IMR-90 (cell line): ENCODE measurements around the gene LHFPL6. TPM values are rescaled to one million over a fixed set of nuclear protein-coding genes. Genes with fewer than 3 reads are reported as not detected.
A peak's percentile ranks its signal among the peaks of the same experiment; 100 is the strongest.

Experiments used
- ATAC-seq: fragments of 200-7000 bp; cut with Tn5 transposase; 2 replicates; pipeline ENCODE4 v1.9.1; 2020; ENCODE audit warnings: low read depth, mild to moderate bottlenecking, moderate library complexity
- BruUV-seq: library from RNA; stranded (reverse); fragments of 400-500 nt; replicated peaks from 2 replicates; lab custom pipeline; 2021; lab: Mats Ljungman, UMichigan
- CTCF ChIA-PET: fragments of 300-600 bp; formaldehyde crosslinking; extraction: SDS; loops from one replicate; lab custom pipeline; 2021; ENCODE audit warnings: antibody characterized with exemption; lab: Yijun Ruan, JAX
- POLR2A ChIA-PET: fragments of 300-600 bp; sonication (Branson Sonifier 250); formaldehyde crosslinking; loops from one replicate; lab custom pipeline; 2022; ENCODE audit warnings: antibody characterized with exemption; ENCODE audit not compliant: unreplicated experiment; lab: Charles Lee
- DNase-seq: peaks from one replicate; pipeline ENCODE4 v3.0.0; 2013
- H2AFZ ChIP-seq: replicated peaks from 2 replicates; pipeline ENCODE3; 2013; ENCODE audit warnings: low read length, mild to moderate bottlenecking; ENCODE audit not compliant: poor library complexity
- H2AK5ac ChIP-seq: 2 replicates; pipeline ENCODE4 v1.6.1; 2013; ENCODE audit warnings: low read depth, low read length, inconsistent platforms
- H2AK9ac ChIP-seq: replicated peaks from 2 replicates; pipeline ENCODE3; 2013; ENCODE audit warnings: mild to moderate bottlenecking, low read depth, low read length, moderate library complexity; ENCODE audit not compliant: poor library complexity
- H2BK120ac ChIP-seq: 2 replicates; pipeline ENCODE4 v1.6.1; 2013; ENCODE audit warnings: low read depth, low read length, inconsistent platforms
- H2BK15ac ChIP-seq: 3 replicates; pipeline ENCODE4 v1.6.1; 2013; ENCODE audit warnings: low read depth, low read length, inconsistent platforms
- H2BK20ac ChIP-seq: 2 replicates; pipeline ENCODE4 v1.6.1; 2013; ENCODE audit warnings: low read depth, mild to moderate bottlenecking, inconsistent platforms, low read length, moderate library complexity
- H2BK5ac ChIP-seq: 2 replicates; pipeline ENCODE4 v1.6.1; 2013; ENCODE audit warnings: mild to moderate bottlenecking, low read depth, low read length, inconsistent platforms; ENCODE audit not compliant: poor library complexity, severe bottlenecking
- H3K14ac ChIP-seq: replicated peaks from 2 replicates; pipeline ENCODE4 v1.6.1; 2013; ENCODE audit warnings: low read depth, low read length, inconsistent platforms
- H3K18ac ChIP-seq: 2 replicates; pipeline ENCODE4 v1.6.1; 2013; ENCODE audit warnings: low read depth, low read length, control low read depth
- H3K23ac ChIP-seq: 2 replicates; pipeline ENCODE4 v1.6.1; 2013; ENCODE audit warnings: low read depth, low read length, inconsistent platforms
- H3K27ac ChIP-seq: 2 replicates; pipeline ENCODE4 v1.5.1; 2013; ENCODE audit warnings: mild to moderate bottlenecking, control low read depth, low read length; ENCODE audit not compliant: insufficient read depth
- H3K27me3 ChIP-seq: 2 replicates; pipeline ENCODE4 v1.6.1; 2013; ENCODE audit warnings: low read length; ENCODE audit not compliant: control insufficient read depth, insufficient read depth
- H3K36me3 ChIP-seq: 2 replicates; pipeline ENCODE4 v1.6.1; 2013; ENCODE audit warnings: low read length, mixed read lengths; ENCODE audit not compliant: control insufficient read depth, insufficient read depth
- H3K4ac ChIP-seq: 2 replicates; pipeline ENCODE4 v1.6.1; 2013; ENCODE audit warnings: low read depth, low read length, inconsistent platforms
- H3K4me1 ChIP-seq: 2 replicates; pipeline ENCODE4 v1.6.1; 2013; ENCODE audit warnings: low read length, mixed read lengths; ENCODE audit not compliant: control insufficient read depth, insufficient read depth
- H3K4me2 ChIP-seq: 2 replicates; pipeline ENCODE4 v1.6.1; 2013; ENCODE audit warnings: low read depth, mild to moderate bottlenecking, control low read depth, low read length, moderate library complexity
- H3K4me3 ChIP-seq: 2 replicates; pipeline ENCODE4 v1.5.1; 2013; ENCODE audit warnings: low read depth, mild to moderate bottlenecking, control low read depth, low read length, moderate library complexity; ENCODE audit not compliant: insufficient read depth
- H3K56ac ChIP-seq: 2 replicates; pipeline ENCODE4 v1.6.1; 2013; ENCODE audit warnings: low read length, inconsistent platforms; ENCODE audit not compliant: insufficient read depth; ENCODE audit errors: extremely low read depth
- H3K79me1 ChIP-seq, 2 experiments: 2 replicates each; pipeline ENCODE4 v1.6.1; 2013; ENCODE audit warnings: low read length in 2 of 2, inconsistent platforms in 1 of 2, low read depth in 1 of 2
- H3K9ac ChIP-seq: 2 replicates; pipeline ENCODE4 v1.6.1; 2013; ENCODE audit warnings: low read depth, low read length, control low read depth
- H3K9me1 ChIP-seq: 2 replicates; pipeline ENCODE4 v1.6.1; 2013; ENCODE audit warnings: low read length, inconsistent platforms; ENCODE audit not compliant: insufficient read depth
- H3K9me3 ChIP-seq: 2 replicates; pipeline ENCODE4 v1.6.1; 2013; ENCODE audit warnings: low read length; ENCODE audit not compliant: control insufficient read depth, insufficient read depth
- H4K20me1 ChIP-seq: 2 replicates; pipeline ENCODE4 v1.6.1; 2013; ENCODE audit warnings: low read length, inconsistent platforms; ENCODE audit not compliant: insufficient read depth
- H4K5ac ChIP-seq: 2 replicates; pipeline ENCODE4 v1.6.1; 2013; ENCODE audit warnings: mild to moderate bottlenecking, low read depth, low read length, control low read depth
- H4K8ac ChIP-seq, 2 experiments: 2 replicates each; pipeline ENCODE4 v1.6.1; 2013; ENCODE audit warnings: low read depth in 2 of 2, low read length in 2 of 2, control low read depth in 1 of 2, inconsistent platforms in 1 of 2
- H4K91ac ChIP-seq: 2 replicates; pipeline ENCODE4 v1.6.1; 2013; ENCODE audit warnings: low read depth, low read length, inconsistent platforms; ENCODE audit not compliant: insufficient read depth
- BHLHE40 ChIP-seq: fragments of 150-350 bp; IDR thresholded peaks from 2 replicates; pipeline ENCODE4 v1.6.1; 2016; ENCODE audit warnings: mild to moderate bottlenecking, low read depth, low read length
- CEBPB ChIP-seq: IDR thresholded peaks from 2 replicates; pipeline ENCODE4 v1.6.1; 2012; ENCODE audit warnings: low read depth, low read length, improper control_type of control experiment
- CHD1 ChIP-seq: IDR thresholded peaks from 2 replicates; pipeline ENCODE4 v1.6.1; 2012; ENCODE audit warnings: low read depth, low read length, improper control_type of control experiment
- RAD21 ChIP-seq: IDR thresholded peaks from 2 replicates; pipeline ENCODE4 v1.6.1; 2012; ENCODE audit warnings: low read length, improper control_type of control experiment
- RCOR1 ChIP-seq: IDR thresholded peaks from 2 replicates; pipeline ENCODE4 v1.6.1; 2012; ENCODE audit warnings: mild to moderate bottlenecking, low read length, improper control_type of control experiment; ENCODE audit not compliant: insufficient replicate concordance
- RFX5 ChIP-seq: IDR thresholded peaks from 2 replicates; pipeline ENCODE4 v1.8.0; 2012; ENCODE audit warnings: low read depth, mild to moderate bottlenecking, low read length, moderate library complexity
- WGBS, 2 experiments: methylation state at CpG; one replicate each; pipeline versions ENCODE4 v1.1.5 to v1.1.7; 2013; ENCODE audit warnings: missing lambda C conversion rate in 2 of 2; ENCODE audit not compliant: insufficient read length in 1 of 2; ENCODE audit errors: extremely low coverage in 2 of 2; 5-methylcytosine and 5-hydroxymethylcytosine counted together
- dilution Hi-C: fragments of 300-500 bp; cut with HindIII; formaldehyde crosslinking; loops from one replicate; pipeline ENCODE4 v1.14.3; 2018; ENCODE audit warnings: low sequenced_read_pairs; ENCODE audit not compliant: unreplicated experiment
- in situ Hi-C: fragments of 300-500 bp; cut with MboI; formaldehyde crosslinking; loops from 3 replicates; pipeline ENCODE4 v1.14.3; 2019; ENCODE audit warnings: low sequenced_read_pairs, inconsistent platforms, mixed read lengths
- intact Hi-C: fragments of 100-400 bp; cut with micrococcal nuclease; formaldehyde crosslinking; loops from 2 replicates; pipeline ENCODE4 v1.10.0; 2022
- polyA plus RNA-seq, 3 experiments: library from polyadenylated mRNA; depleted of rRNA; stranded (reverse); fragments of >200 nt; gene quantifications; 2 replicates each; pipeline ENCODE4 v1.2.3, GENCODE V29; 2012; ENCODE audit warnings: low replicate concordance in 1 of 3
- total RNA-seq: library from RNA; depleted of rRNA; stranded (reverse); fragments of >200 nt; gene quantifications from 2 replicates; pipeline ENCODE4 v1.2.3, GENCODE V29; 2012
- TF ChIP-seq, protein P1 (sequence below): fragments of 150-350 bp; IDR thresholded peaks from 2 replicates; pipeline ENCODE4 v1.6.1; 2017; ENCODE audit warnings: mild to moderate bottlenecking, antibody characterized with exemption, low read length, low read depth
- TF ChIP-seq, protein P2 (sequence below): conservative IDR thresholded peaks from 2 replicates; pipeline ENCODE4 v1.5.1; 2012; ENCODE audit warnings: mild to moderate bottlenecking, low read depth, low read length, improper control_type of control experiment
- TF ChIP-seq, protein P3 (sequence below): fragments of 150-350 bp; IDR thresholded peaks from 2 replicates; pipeline ENCODE4 v1.6.1; 2016; ENCODE audit warnings: low read depth, mild to moderate bottlenecking, low read length, moderate library complexity, borderline replicate concordance

LHFPL6 gene
- total and polyA plus RNA-seq, 2 of the 4 experiments (the other 2 are of a cell fraction): 24.7 to 36.1 TPM

DNA sequence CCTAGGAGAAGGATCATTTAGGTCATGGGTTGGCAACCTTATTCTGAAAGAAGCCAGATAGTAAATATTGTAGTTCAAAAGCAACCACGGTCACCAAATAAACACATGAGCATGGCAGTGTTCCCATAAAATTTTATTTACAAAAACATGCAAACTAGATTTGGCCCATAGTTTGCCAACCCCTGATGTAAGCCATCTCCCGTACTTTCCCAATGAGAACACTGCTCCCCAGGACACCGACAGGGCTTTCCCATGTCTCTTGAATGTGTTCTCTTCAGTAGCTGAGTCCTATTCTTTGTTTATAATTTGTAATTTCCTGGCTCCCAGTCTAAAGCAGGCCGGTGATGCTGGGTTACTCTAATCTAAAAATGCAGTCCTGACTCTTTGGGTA is 239.6 kb downstream of the LHFPL6 start:
- Histone ChIP-seq H3K27ac (no peak overlapping the region), H3K9ac (no peak overlapping the region), H3K79me1 (peaks cover 5 to 23% of the 10 kb centered on the region in 2 experiments; a peak in 3 of 4 replicates), H3K14ac (no peak overlapping the region), H3K4me2 (no peak overlapping the region), H2BK20ac (no peak overlapping the region), H3K4me1 (peaks cover 10% of the 10 kb centered on the region), H4K20me1 (no peaks in the 10 kb centered on the region), H3K23ac (no peak overlapping the region), H2BK5ac (no peak overlapping the region), H2BK15ac (no peak overlapping the region), H3K27me3 (no peaks in the 10 kb centered on the region), H2BK120ac (no peak overlapping the region), H2AFZ (no peak overlapping the region), H2AK9ac (no peak overlapping the region), H3K4ac (no peak overlapping the region), H4K8ac (no peak overlapping the region), H3K36me3 (no peaks in the 10 kb centered on the region), H3K9me3 (no peaks in the 10 kb centered on the region), H3K4me3 (no peak overlapping the region), H4K91ac (no peak overlapping the region), H3K56ac (no peak overlapping the region), H3K9me1 (no peaks in the 10 kb centered on the region; the same call in none of the 2 replicates), H2AK5ac (no peak overlapping the region), H4K5ac (no peak overlapping the region), H3K18ac (no peak overlapping the region)
- WGBS, 2 experiments: no CpG with 5 or more reads among the region's 4 CpGs
- intact Hi-C loops (no loop called here), dilution Hi-C loops (no loop called here), in situ Hi-C loops (no loop called here)
- BruUV-seq: no TSS peak
- ChIA-PET POLR2A (no interaction called here), CTCF (no interaction called here)
- ATAC-seq (peak; percentile 52), DNase-seq (no peak)
- TF ChIP-seq CHD1 (no peak), RAD21 (no peak), CEBPB (no peak), RFX5 (no peak), BHLHE40 (no peak), RCOR1 (no peak)
- TF ChIP-seq, protein P1, sequence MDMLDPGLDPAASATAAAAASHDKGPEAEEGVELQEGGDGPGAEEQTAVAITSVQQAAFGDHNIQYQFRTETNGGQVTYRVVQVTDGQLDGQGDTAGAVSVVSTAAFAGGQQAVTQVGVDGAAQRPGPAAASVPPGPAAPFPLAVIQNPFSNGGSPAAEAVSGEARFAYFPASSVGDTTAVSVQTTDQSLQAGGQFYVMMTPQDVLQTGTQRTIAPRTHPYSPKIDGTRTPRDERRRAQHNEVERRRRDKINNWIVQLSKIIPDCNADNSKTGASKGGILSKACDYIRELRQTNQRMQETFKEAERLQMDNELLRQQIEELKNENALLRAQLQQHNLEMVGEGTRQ: no peak
- TF ChIP-seq, protein P2, sequence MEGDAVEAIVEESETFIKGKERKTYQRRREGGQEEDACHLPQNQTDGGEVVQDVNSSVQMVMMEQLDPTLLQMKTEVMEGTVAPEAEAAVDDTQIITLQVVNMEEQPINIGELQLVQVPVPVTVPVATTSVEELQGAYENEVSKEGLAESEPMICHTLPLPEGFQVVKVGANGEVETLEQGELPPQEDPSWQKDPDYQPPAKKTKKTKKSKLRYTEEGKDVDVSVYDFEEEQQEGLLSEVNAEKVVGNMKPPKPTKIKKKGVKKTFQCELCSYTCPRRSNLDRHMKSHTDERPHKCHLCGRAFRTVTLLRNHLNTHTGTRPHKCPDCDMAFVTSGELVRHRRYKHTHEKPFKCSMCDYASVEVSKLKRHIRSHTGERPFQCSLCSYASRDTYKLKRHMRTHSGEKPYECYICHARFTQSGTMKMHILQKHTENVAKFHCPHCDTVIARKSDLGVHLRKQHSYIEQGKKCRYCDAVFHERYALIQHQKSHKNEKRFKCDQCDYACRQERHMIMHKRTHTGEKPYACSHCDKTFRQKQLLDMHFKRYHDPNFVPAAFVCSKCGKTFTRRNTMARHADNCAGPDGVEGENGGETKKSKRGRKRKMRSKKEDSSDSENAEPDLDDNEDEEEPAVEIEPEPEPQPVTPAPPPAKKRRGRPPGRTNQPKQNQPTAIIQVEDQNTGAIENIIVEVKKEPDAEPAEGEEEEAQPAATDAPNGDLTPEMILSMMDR: no peak
- TF ChIP-seq, protein P3, sequence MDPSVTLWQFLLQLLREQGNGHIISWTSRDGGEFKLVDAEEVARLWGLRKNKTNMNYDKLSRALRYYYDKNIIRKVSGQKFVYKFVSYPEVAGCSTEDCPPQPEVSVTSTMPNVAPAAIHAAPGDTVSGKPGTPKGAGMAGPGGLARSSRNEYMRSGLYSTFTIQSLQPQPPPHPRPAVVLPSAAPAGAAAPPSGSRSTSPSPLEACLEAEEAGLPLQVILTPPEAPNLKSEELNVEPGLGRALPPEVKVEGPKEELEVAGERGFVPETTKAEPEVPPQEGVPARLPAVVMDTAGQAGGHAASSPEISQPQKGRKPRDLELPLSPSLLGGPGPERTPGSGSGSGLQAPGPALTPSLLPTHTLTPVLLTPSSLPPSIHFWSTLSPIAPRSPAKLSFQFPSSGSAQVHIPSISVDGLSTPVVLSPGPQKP: no peak
